DOHH2 (cell line): ENCODE measurements around the gene KCNMA1.

Source experiments
- EZH2phosphoT487 ChIP-seq: fragments of 200-600 bp; sonication (generic); IDR thresholded peaks from 2 replicates; pipeline ENCODE4 v1.6.1; 2017; ENCODE audit warnings: borderline replicate concordance, mild to moderate bottlenecking, antibody characterized with exemption, low read length, moderate library complexity, mixed read lengths
- TF ChIP-seq, protein P1 (sequence below): fragments of 200-600 bp; sonication (generic); IDR thresholded peaks from one replicate; pipeline ENCODE4 v1.5.1; 2014; ENCODE audit warnings: antibody characterized with exemption, mild to moderate bottlenecking, low read depth, low read length; ENCODE audit not compliant: poor library complexity, severe bottlenecking

DNA sequence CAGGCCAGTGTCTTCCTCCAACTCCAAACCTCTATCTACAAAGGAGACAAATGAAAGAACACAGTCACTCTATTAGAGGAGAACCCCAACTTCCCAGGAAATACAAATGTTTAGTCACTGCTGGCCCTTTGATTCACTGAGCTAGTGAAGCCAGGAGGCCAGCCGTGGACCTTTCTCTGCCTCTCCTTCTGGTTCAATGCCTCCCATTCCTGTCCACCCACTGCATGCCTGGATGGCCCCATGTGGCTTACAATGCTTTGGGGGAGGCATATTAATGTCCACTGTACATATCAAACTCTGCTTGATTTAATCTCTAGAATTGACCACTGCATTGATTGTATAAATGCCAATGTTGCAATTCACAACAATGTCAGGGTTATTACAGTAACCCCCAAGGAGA is 687.3 kb downstream of the KCNMA1 start:
- TF ChIP-seq, protein P1, sequence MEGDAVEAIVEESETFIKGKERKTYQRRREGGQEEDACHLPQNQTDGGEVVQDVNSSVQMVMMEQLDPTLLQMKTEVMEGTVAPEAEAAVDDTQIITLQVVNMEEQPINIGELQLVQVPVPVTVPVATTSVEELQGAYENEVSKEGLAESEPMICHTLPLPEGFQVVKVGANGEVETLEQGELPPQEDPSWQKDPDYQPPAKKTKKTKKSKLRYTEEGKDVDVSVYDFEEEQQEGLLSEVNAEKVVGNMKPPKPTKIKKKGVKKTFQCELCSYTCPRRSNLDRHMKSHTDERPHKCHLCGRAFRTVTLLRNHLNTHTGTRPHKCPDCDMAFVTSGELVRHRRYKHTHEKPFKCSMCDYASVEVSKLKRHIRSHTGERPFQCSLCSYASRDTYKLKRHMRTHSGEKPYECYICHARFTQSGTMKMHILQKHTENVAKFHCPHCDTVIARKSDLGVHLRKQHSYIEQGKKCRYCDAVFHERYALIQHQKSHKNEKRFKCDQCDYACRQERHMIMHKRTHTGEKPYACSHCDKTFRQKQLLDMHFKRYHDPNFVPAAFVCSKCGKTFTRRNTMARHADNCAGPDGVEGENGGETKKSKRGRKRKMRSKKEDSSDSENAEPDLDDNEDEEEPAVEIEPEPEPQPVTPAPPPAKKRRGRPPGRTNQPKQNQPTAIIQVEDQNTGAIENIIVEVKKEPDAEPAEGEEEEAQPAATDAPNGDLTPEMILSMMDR = no peak
- TF ChIP-seq EZH2phosphoT487 = no peak
